ENCODE measurements around the gene EDDM13.
A peak's percentile ranks its signal among the peaks of the same experiment; 100 is the strongest.
"Not testable (repeated sequence)": the region's sequence is repeated elsewhere in the genome, so short reads cannot be mapped to it uniquely, and the experiment has no call there.

Gene EDDM13

DNA sequence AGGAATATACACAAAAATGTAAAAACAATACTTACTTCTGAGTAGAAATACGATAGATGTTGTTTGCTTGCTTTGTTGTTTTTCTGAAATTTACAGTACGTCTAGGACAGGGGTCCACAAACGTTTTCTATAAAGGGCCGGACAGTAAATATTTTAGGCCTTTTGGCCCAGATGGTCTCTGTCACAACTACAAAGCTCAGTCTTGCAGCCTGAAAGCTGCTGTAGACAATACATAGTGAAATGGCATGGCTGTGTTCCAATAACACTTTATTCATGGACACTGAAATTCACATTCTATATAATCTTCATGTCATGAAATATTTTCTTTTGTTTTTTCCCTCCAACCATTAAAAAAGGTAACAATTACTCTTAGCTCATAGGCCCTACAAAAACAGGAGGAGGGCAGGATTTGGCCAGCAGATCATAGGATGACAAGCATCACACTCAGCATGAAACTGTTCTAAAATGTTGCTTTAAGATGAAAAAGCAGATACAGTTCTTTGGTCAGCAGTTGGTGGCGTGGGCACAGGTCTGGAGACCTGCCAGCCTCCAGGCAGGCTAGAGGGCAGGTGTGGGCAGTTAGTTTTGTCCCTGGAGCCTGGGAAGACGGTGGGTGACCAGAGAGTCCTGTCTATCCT is at the start of gene EDDM13:
EDDM13 (plus strand) TSS at position 588 of the 638 bp plus-strand sequence. CDS start 87 bp downstream, outside the sequence.
- DNase-seq: no peak

- no peak for DNase-seq
Observed at GRCh38 chr19:56222901-56223300, 49.6 kb upstream of the EDDM13 start.

DNA sequence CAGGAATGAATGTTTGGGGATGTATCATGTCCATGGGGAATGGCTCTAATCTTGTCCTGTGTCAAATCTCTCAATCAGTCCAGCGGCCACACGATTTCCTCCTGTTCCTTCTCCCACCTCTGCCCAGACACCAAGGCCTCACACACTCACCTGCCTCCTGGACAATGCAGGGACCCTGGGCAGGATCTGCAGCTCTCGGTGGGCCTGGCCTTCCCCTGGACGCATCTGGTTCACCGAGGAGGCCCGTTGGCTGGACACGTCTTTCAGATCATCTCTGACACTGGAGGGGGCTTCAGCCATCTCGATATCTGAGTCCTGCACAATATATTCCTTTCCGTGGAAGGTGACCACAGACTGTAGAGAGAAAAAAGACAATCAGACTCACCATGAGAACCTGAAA is 49.1 kb upstream of the EDDM13 start:
- no peak for DNase-seq

- DNase-seq: peak; percentile 38
Observed at GRCh38 chr19:56245121-56245740, 27.3 kb upstream of the EDDM13 start.

- DNase-seq: not testable (repeated sequence)
Observed at GRCh38 chr19:56245764-56246163, 26.8 kb upstream of the EDDM13 start.

- not testable (repeated sequence) for DNase-seq
Observed at GRCh38 chr19:56248736-56249338, 23.7 kb upstream of the EDDM13 start.

- DNase-seq: peak; percentile 65
Observed at GRCh38 chr19:56252699-56253422, 19.7 kb upstream of the EDDM13 start.

DNA sequence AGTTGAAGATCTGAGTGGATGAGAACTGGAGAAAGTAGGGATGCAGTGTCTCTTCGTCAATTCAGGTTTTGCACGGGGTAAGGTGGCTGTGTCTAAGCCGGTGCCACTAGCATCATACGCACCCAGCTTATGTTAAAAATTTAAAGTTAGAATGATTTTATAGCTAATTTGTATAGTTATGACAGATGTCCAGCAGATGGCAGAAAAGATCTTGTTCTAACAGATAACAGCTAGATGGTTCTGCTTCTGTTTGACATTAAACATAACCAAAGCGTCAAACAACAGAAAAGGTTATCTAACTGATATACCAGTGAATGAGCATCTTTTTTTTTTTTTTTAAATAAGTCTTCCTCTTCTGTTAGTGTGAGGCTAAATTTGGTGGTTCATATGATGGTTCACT is 18.8 kb upstream of the EDDM13 start:
- peak; percentile 48 for DNase-seq

GRCh38 chr19:56258272-56258671 is 14.3 kb upstream of the EDDM13 start:
- no peak for DNase-seq

GRCh38 chr19:56261145-56261544 is 11.4 kb upstream of the EDDM13 start:
- DNase-seq: no peak

GRCh38 chr19:56261932-56262331 is 10.6 kb upstream of the EDDM13 start:
- DNase-seq: not testable (repeated sequence)

DNA sequence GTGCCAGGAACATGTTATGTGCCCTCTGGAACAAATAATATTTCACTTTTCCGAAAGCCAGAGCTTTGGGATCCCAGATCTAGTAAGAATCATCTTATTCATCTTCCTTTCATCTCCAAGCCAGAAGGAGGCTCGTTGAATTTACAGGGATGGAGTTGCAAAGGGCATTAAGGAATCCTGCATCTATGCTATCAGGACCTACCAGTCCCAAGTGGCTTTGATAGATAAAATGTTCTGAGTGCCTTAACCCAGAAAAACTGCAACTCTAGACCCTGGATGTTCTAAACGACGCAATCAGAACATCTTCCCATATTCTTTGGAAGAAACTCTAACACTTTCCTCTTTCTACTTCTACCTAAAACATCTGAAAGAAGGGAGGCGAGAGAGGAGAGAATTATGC is 9.2 kb upstream of the EDDM13 start:
- no peak for DNase-seq

DNA sequence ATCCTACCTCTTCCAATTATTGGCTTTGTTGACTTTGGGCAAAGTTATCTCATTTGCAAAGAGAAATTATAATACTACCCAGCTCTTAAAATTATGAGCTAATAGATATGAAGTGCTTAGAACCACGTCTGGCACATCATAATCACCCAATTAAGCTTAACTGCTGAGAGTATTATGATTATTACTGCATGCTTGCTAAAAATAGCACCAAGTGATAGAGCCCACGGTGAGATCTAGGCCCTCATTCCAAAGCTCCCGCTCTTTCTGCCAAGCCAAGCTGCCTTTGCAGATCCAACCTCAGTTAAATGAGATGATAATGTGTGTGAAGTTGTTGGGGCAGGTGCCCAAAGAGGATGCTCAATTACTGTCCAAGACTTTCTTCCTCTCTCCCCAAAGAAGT is 6.5 kb upstream of the EDDM13 start:
- no peak for DNase-seq

GRCh38 chr19:56269348-56269747 is 3.2 kb upstream of the EDDM13 start:
- DNase-seq: no peak

- no peak for DNase-seq
Observed at GRCh38 chr19:56270676-56271075, 1.9 kb upstream of the EDDM13 start.

- DNase-seq: no peak
Observed at GRCh38 chr19:56271151-56271550, 1.4 kb upstream of the EDDM13 start.

- DNase-seq: peak; percentile 41
Observed at GRCh38 chr19:56273563-56274117, 1.1 kb downstream of the EDDM13 start.

GRCh38 chr19:56282809-56283208 is 10.3 kb downstream of the EDDM13 start:
- no peak for DNase-seq

- no peak for DNase-seq
Observed at GRCh38 chr19:56284746-56285145, 12.2 kb downstream of the EDDM13 start.

- no peak for DNase-seq
Observed at GRCh38 chr19:56290104-56290503, 17.6 kb downstream of the EDDM13 start.

- no peak for DNase-seq
Observed at GRCh38 chr19:56291867-56292266, 19.3 kb downstream of the EDDM13 start.

- peak; percentile 6 for DNase-seq
Observed at GRCh38 chr19:56294549-56294948, 22.0 kb downstream of the EDDM13 start.
